ENCODE measurements around the gene COL6A1. TPM values are rescaled to one million over a fixed set of nuclear protein-coding genes. Genes with fewer than 3 reads are reported as not detected.
A peak's percentile ranks its signal among the peaks of the same experiment; 100 is the strongest.
"Not testable (repeated sequence)": the region's sequence is repeated elsewhere in the genome, so short reads cannot be mapped to it uniquely, and the experiment has no call there.

COL6A1 gene
- total RNA-seq, 2 experiments from 2014 or later = 0.57 to 0.69 TPM

GRCh38 chr21:45959779-45960390 is 21.7 kb upstream of the COL6A1 start:
- ATAC-seq = no peak
- Mint-ChIP-seq H3K27ac (no peak overlapping the region), H3K4me1 (no peaks in the 10 kb centered on the region), H3K4me3 (no peak overlapping the region), H3K9me3 (ENCODE audit: low read depth) (peaks cover 4% of the 10 kb centered on the region), H3K27me3 (peaks cover 11% of the 10 kb centered on the region), H3K36me3 (ENCODE audit: low read depth) (no peaks in the 10 kb centered on the region)
- intact Hi-C loops (cut with DNase I, micrococcal nuclease) = no loop called here
- DNase-seq = no peak
- ChIA-PET CTCF (no interaction called here), POLR2A (no interaction called here)

DNA sequence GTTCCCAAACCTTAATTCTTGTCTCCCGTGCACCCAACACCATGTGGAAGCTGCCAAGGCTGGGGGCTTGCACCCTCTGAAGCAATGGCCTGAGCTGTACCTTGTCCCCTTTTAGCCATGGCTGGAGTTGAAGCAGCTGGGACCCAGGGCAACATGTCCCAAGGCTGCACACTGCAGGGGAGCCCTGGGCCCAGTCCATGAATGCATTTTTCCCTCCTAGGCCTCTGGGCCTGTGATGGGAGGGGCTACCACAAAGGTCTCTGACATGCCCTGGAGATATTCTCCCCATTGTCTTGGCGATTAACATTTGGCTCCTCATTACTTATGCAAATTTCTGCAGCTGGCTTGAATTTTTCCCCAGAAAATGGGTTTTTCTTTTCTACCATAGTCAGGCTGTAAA is 20.2 kb upstream of the COL6A1 start:
- H3K27ac Mint-ChIP-seq; H3K36me3 Mint-ChIP-seq (ENCODE audit: low read depth); H3K9me3 Mint-ChIP-seq (ENCODE audit: low read depth); H3K27me3 Mint-ChIP-seq; ATAC-seq; DNase-seq; POLR2A ChIA-PET; H3K4me1 Mint-ChIP-seq; CTCF ChIA-PET; intact Hi-C loops (cut with DNase I, micrococcal nuclease); H3K4me3 Mint-ChIP-seq: not testable (repeated sequence)

GRCh38 chr21:45962531-45963231 is 18.9 kb upstream of the COL6A1 start:
- intact Hi-C loops (cut with DNase I, micrococcal nuclease) = no loop called here
- Mint-ChIP-seq H3K27me3 (peaks cover 7% of the 10 kb centered on the region), H3K27ac (no peak overlapping the region), H3K4me1 (no peaks in the 10 kb centered on the region), H3K9me3 (ENCODE audit: low read depth) (peaks cover 4% of the 10 kb centered on the region), H3K4me3 (no peak overlapping the region), H3K36me3 (ENCODE audit: low read depth) (no peaks in the 10 kb centered on the region)
- ATAC-seq (no peak), DNase-seq (no peak)
- ChIA-PET CTCF (interaction anchor here (0.6 to 1.1 kb wide), 3 partner anchors 10 to 294 kb away, joined by 4 read pairs; no protein-coding TSS in a partner anchor), POLR2A (no interaction called here)

DNA sequence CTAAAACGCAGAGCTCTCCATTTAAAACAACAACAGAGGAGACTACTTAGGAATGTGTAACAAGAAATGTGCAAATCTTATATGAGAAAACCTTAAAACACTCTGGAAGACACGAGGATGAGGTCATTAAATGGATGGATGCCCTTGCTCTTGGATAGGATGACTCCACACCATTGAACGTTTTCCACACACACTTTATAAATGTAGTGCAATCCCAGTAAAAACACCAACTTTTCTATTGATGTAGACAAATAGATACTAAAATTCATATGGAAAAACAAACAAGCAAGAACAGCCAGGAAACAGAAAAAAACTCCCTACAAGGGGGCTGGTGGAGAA is 18.4 kb upstream of the COL6A1 start:
- Mint-ChIP-seq H3K27me3 (peaks cover 7% of the 10 kb centered on the region), H3K27ac (no peak overlapping the region), H3K4me1 (no peaks in the 10 kb centered on the region), H3K9me3 (ENCODE audit: low read depth) (peaks cover 4% of the 10 kb centered on the region), H3K36me3 (ENCODE audit: low read depth) (no peaks in the 10 kb centered on the region), H3K4me3 (no peak overlapping the region)
- ATAC-seq (no peak), DNase-seq (no peak)
- intact Hi-C loops (cut with DNase I, micrococcal nuclease) = no loop called here
- ChIA-PET POLR2A (no interaction called here), CTCF (interaction anchor here (0.9 to 1.1 kb wide), 2 partner anchors 9 to 27 kb away, joined by 4 read pairs; no protein-coding TSS in a partner anchor)

GRCh38 chr21:45964649-45965048 is 16.9 kb upstream of the COL6A1 start:
- ATAC-seq (no peak), DNase-seq (no peak)
- peaks cover 4% of the 10 kb centered on the region for H3K9me3 Mint-ChIP-seq (ENCODE audit: low read depth)
- H3K36me3 Mint-ChIP-seq (ENCODE audit: low read depth) = no peaks in the 10 kb centered on the region
- H3K4me3 Mint-ChIP-seq = no peak overlapping the region
- intact Hi-C loops (cut with DNase I, micrococcal nuclease) = no loop called here
- ChIA-PET CTCF (no interaction called here), POLR2A (interaction anchor here (0.6 kb wide), 1 partner anchor 150 kb away, joined by 3 read pairs; no protein-coding TSS in a partner anchor)
- no peak overlapping the region for H3K27ac Mint-ChIP-seq
- H3K27me3 Mint-ChIP-seq = peaks cover 2% of the 10 kb centered on the region
- H3K4me1 Mint-ChIP-seq = no peaks in the 10 kb centered on the region

GRCh38 chr21:45965084-45965809 is 16.3 kb upstream of the COL6A1 start:
- no peak overlapping the region for H3K27ac Mint-ChIP-seq
- ChIA-PET CTCF (interaction anchor here (0.7 kb wide), 1 partner anchor 131 kb away, joined by 3 read pairs; no protein-coding TSS in a partner anchor), POLR2A (no interaction called here)
- peaks cover 5% of the 10 kb centered on the region for H3K27me3 Mint-ChIP-seq
- ATAC-seq (no peak), DNase-seq (no peak)
- no peak overlapping the region for H3K4me3 Mint-ChIP-seq
- H3K9me3 Mint-ChIP-seq (ENCODE audit: low read depth) = peaks cover 4% of the 10 kb centered on the region
- intact Hi-C loops (cut with DNase I, micrococcal nuclease) = no loop called here
- no peaks in the 10 kb centered on the region for H3K4me1 Mint-ChIP-seq
- H3K36me3 Mint-ChIP-seq (ENCODE audit: low read depth) = no peaks in the 10 kb centered on the region

DNA sequence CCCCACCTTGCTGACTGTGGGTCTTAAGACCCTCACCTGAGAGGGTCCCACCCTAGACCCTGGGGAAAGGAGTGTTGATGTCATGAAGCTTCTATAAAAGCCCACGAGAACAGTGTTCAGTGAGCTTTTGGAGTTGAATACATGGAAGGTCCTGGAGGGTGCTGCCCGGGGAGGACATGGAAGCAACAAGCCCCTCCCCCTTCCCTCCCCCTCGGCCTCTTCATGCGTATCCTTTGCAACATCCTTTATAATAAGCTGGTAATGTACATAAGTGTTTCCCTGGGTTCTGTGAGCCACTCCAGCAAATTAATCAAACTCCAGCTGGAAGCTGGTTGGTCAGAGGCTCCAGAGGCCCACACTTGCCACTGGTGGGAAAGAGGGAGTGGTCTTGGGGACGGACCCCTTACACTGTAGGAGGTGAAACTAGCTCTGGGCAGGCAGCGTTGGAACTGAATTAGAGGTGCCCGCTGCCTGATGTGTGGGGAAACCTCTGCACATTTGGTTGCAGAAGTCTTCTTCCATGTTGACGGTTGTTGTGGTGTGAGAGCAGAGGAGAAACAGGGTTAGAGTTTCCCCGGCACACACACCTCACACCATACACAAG is 14.7 kb upstream of the COL6A1 start:
- ChIA-PET POLR2A (no interaction called here), CTCF (no interaction called here)
- Mint-ChIP-seq H3K4me3 (no peak overlapping the region), H3K4me1 (no peaks in the 10 kb centered on the region), H3K27ac (no peak overlapping the region), H3K36me3 (ENCODE audit: low read depth) (no peaks in the 10 kb centered on the region), H3K27me3 (peaks cover 4% of the 10 kb centered on the region), H3K9me3 (ENCODE audit: low read depth) (no peaks in the 10 kb centered on the region)
- DNase-seq = no peak
- intact Hi-C loops (cut with DNase I, micrococcal nuclease) = no loop called here
- ATAC-seq = no peak

GRCh38 chr21:45969921-45970673 is 11.5 kb upstream of the COL6A1 start:
- Mint-ChIP-seq H3K4me3 (no peak overlapping the region), H3K4me1 (peaks cover 5% of the 10 kb centered on the region), H3K27me3 (peaks cover 9% of the 10 kb centered on the region), H3K36me3 (ENCODE audit: low read depth) (no peaks in the 10 kb centered on the region), H3K27ac (no peak overlapping the region), H3K9me3 (ENCODE audit: low read depth) (no peaks in the 10 kb centered on the region)
- intact Hi-C loops (cut with DNase I, micrococcal nuclease) = loop anchor here in 1 of 2 experiments (5.0 kb wide), 2 partner anchors 127 to 172 kb away; partner anchors contain the start of gene COL6A2
- POLR2A ChIA-PET = no interaction called here
- DNase-seq = no peak
- CTCF ChIA-PET = interaction anchor here (0.5 kb wide), 1 partner anchor 396 kb away, joined by 3 read pairs; no protein-coding TSS in a partner anchor
- ATAC-seq = no peak

GRCh38 chr21:45970674-45971615 is 10.6 kb upstream of the COL6A1 start:
- Mint-ChIP-seq H3K36me3 (ENCODE audit: low read depth) (no peaks in the 10 kb centered on the region), H3K4me3 (no peak overlapping the region), H3K27me3 (peaks cover 15% of the 10 kb centered on the region), H3K4me1 (peaks cover 11% of the 10 kb centered on the region), H3K9me3 (ENCODE audit: low read depth) (no peaks in the 10 kb centered on the region), H3K27ac (no peak overlapping the region)
- CTCF ChIA-PET = interaction anchor here (0.7 kb wide), 1 partner anchor 257 kb away, joined by 5 read pairs; no protein-coding TSS in a partner anchor
- POLR2A ChIA-PET = no interaction called here
- peak; percentile 78 for DNase-seq
- ATAC-seq = peak; percentile 64
- intact Hi-C loops (cut with DNase I, micrococcal nuclease) = loop anchor here in 1 of 2 experiments (5.0 kb wide), 2 partner anchors 126 to 171 kb away; partner anchors contain the start of gene COL6A2

DNA sequence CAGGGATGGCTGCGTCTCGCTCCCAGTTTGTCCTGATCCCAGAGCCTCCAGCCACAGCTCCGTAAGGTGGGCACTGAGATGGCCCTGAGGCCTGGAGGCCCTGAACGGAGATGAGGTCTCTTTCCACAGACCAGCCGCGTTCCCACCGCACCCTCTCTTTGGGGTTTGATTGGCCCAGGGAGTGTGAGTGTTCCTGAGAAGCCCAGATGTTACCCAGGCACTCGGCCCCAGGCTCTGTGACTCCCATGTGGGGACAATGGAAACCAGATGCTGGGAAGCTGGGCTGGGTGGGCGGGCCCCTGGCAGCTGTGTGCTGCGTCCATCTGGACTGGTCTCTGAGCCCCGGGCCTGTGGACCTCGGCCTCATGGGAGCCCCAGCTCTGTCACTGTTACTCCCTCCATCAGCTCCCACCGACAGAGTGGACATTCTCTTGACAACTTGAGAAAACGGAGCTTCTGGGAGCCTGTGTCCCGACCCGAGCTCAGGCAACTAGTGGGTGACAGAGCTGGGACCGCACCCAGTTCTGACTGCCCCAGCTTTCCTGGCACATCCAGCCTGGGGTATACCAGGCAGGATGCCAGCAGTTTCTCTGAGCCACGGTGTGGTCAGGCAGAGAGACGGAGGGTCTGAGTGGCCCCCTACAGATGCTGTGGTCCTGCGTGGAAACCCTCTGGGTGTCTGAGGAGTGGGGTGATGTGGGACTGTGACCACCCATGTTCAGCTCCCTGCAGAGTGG is 9.8 kb upstream of the COL6A1 start:
- DNase-seq (no peak), ATAC-seq (no peak)
- Mint-ChIP-seq H3K4me3 (no peak overlapping the region), H3K9me3 (ENCODE audit: low read depth) (no peaks in the 10 kb centered on the region), H3K27ac (no peak overlapping the region), H3K4me1 (peaks cover 11% of the 10 kb centered on the region), H3K27me3 (peaks cover 18% of the 10 kb centered on the region), H3K36me3 (ENCODE audit: low read depth) (no peaks in the 10 kb centered on the region)
- CTCF ChIA-PET = interaction anchor here (0.5 to 1.2 kb wide), 3 partner anchors 8 to 352 kb away, joined by 3 to 4 read pairs (median 3); no protein-coding TSS in a partner anchor
- intact Hi-C loops (cut with DNase I, micrococcal nuclease) = loop anchor here (2.0 to 5.0 kb wide), 7 partner anchors 81 to 353 kb away; partner anchors contain the start of genes COL6A2 (in 2 of the 2), PCNT (in 1 of the 2) and YBEY (in 1 of the 2)
- POLR2A ChIA-PET = no interaction called here
